ENCODE data around the gene CPAMD8. TPM values are rescaled to one million over a fixed set of nuclear protein-coding genes. Genes with fewer than 3 reads are reported as not detected.

CPAMD8 gene
- total and polyA plus RNA-seq, 10 of the 15 experiments (the other 5 are each of a cell fraction or from before 2014, with no cell fraction given), result 0.12 to 0.97 (median 0.25) TPM; not detected in 3

DNA sequence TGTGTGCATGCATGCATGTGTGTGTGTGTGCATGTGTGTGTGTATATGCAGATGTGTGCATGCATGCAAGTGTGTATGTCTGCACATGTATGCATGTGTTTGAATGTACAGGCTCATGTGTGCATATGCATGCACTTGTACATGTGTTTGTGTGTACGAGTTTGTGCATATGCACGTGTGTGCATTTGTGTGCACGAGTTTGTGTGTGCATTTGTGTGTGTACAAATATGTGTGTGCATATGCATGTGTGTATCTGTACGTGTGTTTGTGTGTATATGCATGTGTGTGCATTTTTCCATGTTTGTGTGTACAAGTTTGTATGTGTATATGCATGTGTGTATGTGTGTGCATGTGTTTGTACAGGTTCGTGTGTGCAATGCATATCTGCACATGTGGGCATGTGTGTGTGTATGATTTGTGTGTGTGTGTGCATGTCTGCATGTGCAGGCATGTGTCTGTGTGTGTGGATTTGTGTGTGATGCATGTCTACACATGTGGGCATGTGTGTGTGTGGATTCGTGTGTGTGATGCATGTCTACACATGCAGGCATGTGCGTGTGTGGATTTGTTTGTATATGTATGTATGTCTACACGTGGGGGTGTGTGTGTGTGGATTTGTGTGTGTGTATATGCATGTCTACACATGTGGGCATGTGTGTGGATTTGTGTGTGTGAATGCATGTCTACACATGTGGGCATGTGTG, 80.7 kb downstream of the CPAMD8 start:
- ChIA-PET RAD21 (ENCODE audit: unreplicated experiment) (no interaction called here), CTCF (no interaction called here), SMC1A (ENCODE audit: uncharacterized antibody, unreplicated experiment) (no interaction called here), POLR2A (no interaction called here)
- FAIRE-seq, result no peak
- H3K9ac ChIP-seq (ENCODE audit: control insufficient read depth, insufficient read depth, low read length), result no peak overlapping the region
- H4K20me1 ChIP-seq (ENCODE audit: control insufficient read depth, insufficient read depth), result no peaks in the 10 kb centered on the region
- H3K4me1 ChIP-seq (ENCODE audit: control insufficient read depth, insufficient read depth, low read length), result no peaks in the 10 kb centered on the region
- H3K79me2 ChIP-seq (ENCODE audit: control insufficient read depth, insufficient read depth, low read length), result no peaks in the 10 kb centered on the region
- DNase-seq (ENCODE audit: low read depth, low spot score), result no peak
- H3K36me3 ChIP-seq (ENCODE audit: control insufficient read depth in 2 of 2, insufficient read depth in 2 of 2, low read length in 1 of 2), result no peaks in the 10 kb centered on the region
- intact Hi-C loops (cut with micrococcal nuclease; ENCODE audit: unreplicated experiment), result no loop called here
- WGBS (ENCODE audit: insufficient coverage, insufficient replicate concordance, low lambda C conversion rate, missing lambda C conversion rate), result 18% methylated on average over 8 of the region's 8 CpGs
- H2AFZ ChIP-seq (ENCODE audit: control insufficient read depth, low read depth, low read length), result no peak overlapping the region
- no peaks in the 10 kb centered on the region for H3K9me3 ChIP-seq (replicated peaks; ENCODE audit: control insufficient read depth, insufficient read depth, low read length)
- H3K4me3 ChIP-seq, result no peak overlapping the region
- in situ Hi-C loops (cut with MboI), result no loop called here
- TF ChIP-seq MYC (IDR thresholded peaks at IDR 0.05; ENCODE audit: insufficient read depth, insufficient read length, insufficient replicate concordance, low read length, severe bottlenecking), result no peak
- no peak for TF ChIP-seq KLF5 (IDR thresholded peaks at IDR 0.05; ENCODE audit: partially characterized antibody)
- no peak for TF ChIP-seq CBFB (IDR thresholded peaks at IDR 0.05; ENCODE audit: low read depth)
- TF ChIP-seq EED (IDR thresholded peaks at IDR 0.05; ENCODE audit: low read depth), result no peak
- H3K4me2 ChIP-seq (ENCODE audit: control insufficient read depth, insufficient read depth), result no peak overlapping the region
- no peak overlapping the region for H3K27ac ChIP-seq (ENCODE audit: control insufficient read depth, insufficient read depth)
- no peaks in the 10 kb centered on the region for H3K27me3 ChIP-seq (replicated peaks in 1 of 2; ENCODE audit: control insufficient read depth in 2 of 2, insufficient read depth in 2 of 2, low read length in 1 of 2)
- BruUV-seq (replicated peaks), result no TSS peak
- ATAC-seq, result no peak

DNA sequence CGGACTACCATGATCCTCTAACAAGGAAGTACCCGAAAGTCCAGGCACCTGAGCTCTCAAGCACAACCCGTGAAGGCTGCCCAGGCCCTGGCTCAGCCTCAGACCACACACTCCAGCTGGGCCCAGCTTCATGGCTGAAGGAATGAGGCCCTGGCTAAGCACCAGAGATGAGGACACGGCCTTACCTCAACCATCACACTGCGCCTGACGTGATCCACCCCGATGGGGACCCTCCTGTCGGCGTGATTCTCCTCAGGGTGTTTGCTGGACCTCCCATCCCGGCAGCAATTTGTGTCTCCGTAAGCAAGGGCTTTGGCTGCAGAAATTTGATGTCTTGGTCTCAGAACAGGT, 81.3 kb downstream of the CPAMD8 start:
- DNase-seq (ENCODE audit: low read depth, low spot score) (no peak), FAIRE-seq (no peak), ATAC-seq (no peak)
- in situ Hi-C loops (cut with MboI), result no loop called here
- no TSS peak for BruUV-seq (replicated peaks)
- Histone ChIP-seq H4K20me1 (ENCODE audit: control insufficient read depth, insufficient read depth) (no peaks in the 10 kb centered on the region), H3K4me3 (no peak overlapping the region), H3K27ac (ENCODE audit: control insufficient read depth, insufficient read depth) (no peak overlapping the region), H2AFZ (ENCODE audit: control insufficient read depth, low read depth, low read length) (no peak overlapping the region), H3K36me3 (ENCODE audit: control insufficient read depth in 2 of 2, insufficient read depth in 2 of 2, low read length in 1 of 2) (no peaks in the 10 kb centered on the region), H3K27me3 (replicated peaks in 1 of 2; ENCODE audit: control insufficient read depth in 2 of 2, insufficient read depth in 2 of 2, low read length in 1 of 2) (no peaks in the 10 kb centered on the region), H3K9ac (ENCODE audit: control insufficient read depth, insufficient read depth, low read length) (no peak overlapping the region), H3K79me2 (ENCODE audit: control insufficient read depth, insufficient read depth, low read length) (no peaks in the 10 kb centered on the region), H3K4me1 (ENCODE audit: control insufficient read depth, insufficient read depth, low read length) (no peaks in the 10 kb centered on the region), H3K4me2 (ENCODE audit: control insufficient read depth, insufficient read depth) (no peak overlapping the region), H3K9me3 (replicated peaks; ENCODE audit: control insufficient read depth, insufficient read depth, low read length) (no peaks in the 10 kb centered on the region)
- TF ChIP-seq CREB1 (IDR thresholded peaks at IDR 0.05; ENCODE audit: low read depth) (no peak), SIN3A (IDR thresholded peaks at IDR 0.05; ENCODE audit: low read depth, low read length) (no peak), EZH2 (IDR thresholded peaks at IDR 0.05; ENCODE audit: borderline replicate concordance, control insufficient read depth, low read depth, low read length) (no peak), NRF1 (conservative IDR thresholded peaks at IDR 0.05; ENCODE audit: low read depth, low read length) (no peak), EED (IDR thresholded peaks at IDR 0.05; ENCODE audit: low read depth) (no peak), MTA3 (IDR thresholded peaks at IDR 0.05; ENCODE audit: borderline replicate concordance, low read length) (no peak), CBX3 (IDR thresholded peaks at IDR 0.05; ENCODE audit: borderline replicate concordance, low read depth) (no peak), FOXM1 (IDR thresholded peaks at IDR 0.05; ENCODE audit: low read depth, low read length) (no peak), RELA (IDR thresholded peaks at IDR 0.05; ENCODE audit: borderline replicate concordance, partially characterized antibody) (no peak), NBN (IDR thresholded peaks at IDR 0.05) (no peak)
- TF ChIP-seq, protein P1, sequence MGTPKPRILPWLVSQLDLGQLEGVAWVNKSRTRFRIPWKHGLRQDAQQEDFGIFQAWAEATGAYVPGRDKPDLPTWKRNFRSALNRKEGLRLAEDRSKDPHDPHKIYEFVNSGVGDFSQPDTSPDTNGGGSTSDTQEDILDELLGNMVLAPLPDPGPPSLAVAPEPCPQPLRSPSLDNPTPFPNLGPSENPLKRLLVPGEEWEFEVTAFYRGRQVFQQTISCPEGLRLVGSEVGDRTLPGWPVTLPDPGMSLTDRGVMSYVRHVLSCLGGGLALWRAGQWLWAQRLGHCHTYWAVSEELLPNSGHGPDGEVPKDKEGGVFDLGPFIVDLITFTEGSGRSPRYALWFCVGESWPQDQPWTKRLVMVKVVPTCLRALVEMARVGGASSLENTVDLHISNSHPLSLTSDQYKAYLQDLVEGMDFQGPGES (IDR thresholded peaks at IDR 0.05), result no peak
- ChIA-PET CTCF (no interaction called here), SMC1A (ENCODE audit: uncharacterized antibody, unreplicated experiment) (no interaction called here), RAD21 (ENCODE audit: unreplicated experiment) (no interaction called here), POLR2A (no interaction called here)
- intact Hi-C loops (cut with micrococcal nuclease; ENCODE audit: unreplicated experiment), result no loop called here
- 64% methylated on average over 11 of the region's 11 CpGs for WGBS (ENCODE audit: insufficient coverage, insufficient replicate concordance, low lambda C conversion rate, missing lambda C conversion rate)

Measured in GM12878 (cell line).